HUES64 (cell line): ENCODE measurements around the gene EPHB2.
"Not testable (repeated sequence)": the region's sequence is repeated elsewhere in the genome, so short reads cannot be mapped to it uniquely, and the experiment has no call there.

Experiments
- H3K27ac ChIP-seq: 2 replicates; pipeline ENCODE4 v1.7.0; 2013; ENCODE audit warnings: low read depth, low read length, inconsistent platforms
- H3K27me3 ChIP-seq: 2 replicates; pipeline ENCODE4 v1.6.1; 2013; ENCODE audit warnings: mild to moderate bottlenecking, low read length; ENCODE audit not compliant: insufficient read depth
- H3K36me3 ChIP-seq: 2 replicates; pipeline ENCODE4 v1.6.1; 2013; ENCODE audit warnings: mild to moderate bottlenecking, low read length; ENCODE audit not compliant: insufficient read depth
- H3K4me1 ChIP-seq: 2 replicates; pipeline ENCODE4 v1.6.1; 2013; ENCODE audit warnings: mild to moderate bottlenecking, low read length, moderate library complexity; ENCODE audit not compliant: insufficient read depth
- H3K4me3 ChIP-seq: 2 replicates; pipeline ENCODE4 v1.5.1; 2013; ENCODE audit warnings: mild to moderate bottlenecking, low read length, moderate library complexity
- H3K9ac ChIP-seq: 2 replicates; pipeline ENCODE4 v1.6.1; 2013; ENCODE audit warnings: mild to moderate bottlenecking, low read depth, low read length
- H3K9me3 ChIP-seq: 2 replicates; pipeline ENCODE4 v1.6.1; 2013; ENCODE audit warnings: low read depth, low read length; ENCODE audit not compliant: insufficient read depth
- WGBS: fragments of 150-250, 120-280 bp; methylation state at CpG from one replicate; pipeline ENCODE4 v1.1.7; 2013; ENCODE audit warnings: missing lambda C conversion rate; 5-methylcytosine and 5-hydroxymethylcytosine counted together

The EPHB2 gene

GRCh38 chr1:22676151-22676550, 34.5 kb upstream of the EPHB2 start:
- H3K36me3 ChIP-seq, H3K27ac ChIP-seq, H3K9ac ChIP-seq, H3K9me3 ChIP-seq, H3K4me1 ChIP-seq, H3K27me3 ChIP-seq, H3K4me3 ChIP-seq: not testable (repeated sequence)
- WGBS: 93% methylated on average over 15 of the region's 15 CpGs

- Histone ChIP-seq H3K9me3 (no peaks in the 10 kb centered on the region), H3K4me1 (no peaks in the 10 kb centered on the region), H3K27ac (no peak overlapping the region), H3K36me3 (no peaks in the 10 kb centered on the region), H3K9ac (no peak overlapping the region), H3K4me3 (no peak overlapping the region), H3K27me3 (no peaks in the 10 kb centered on the region)
- whole genome bisulfite sequencing: 90% methylated on average over 37 of the region's 37 CpGs
These were observed 33.6 kb upstream of the EPHB2 start for GRCh38 chr1:22676916-22677583.

- Histone ChIP-seq H3K4me1 (no peaks in the 10 kb centered on the region), H3K27ac (no peak overlapping the region), H3K27me3 (no peaks in the 10 kb centered on the region), H3K36me3 (no peaks in the 10 kb centered on the region), H3K9ac (no peak overlapping the region), H3K9me3 (no peaks in the 10 kb centered on the region), H3K4me3 (no peak overlapping the region)
- WGBS: 91% methylated on average over 13 of the region's 13 CpGs
These were observed 32.4 kb upstream of the EPHB2 start for GRCh38 chr1:22677931-22678896.

GRCh38 chr1:22680726-22681125, 29.9 kb upstream of the EPHB2 start:
- H3K36me3 ChIP-seq: no peaks in the 10 kb centered on the region
- H3K4me3 ChIP-seq: no peak overlapping the region
- WGBS: 88% methylated on average over 9 of the region's 9 CpGs
- H3K9me3 ChIP-seq: no peaks in the 10 kb centered on the region
- peaks cover 3% of the 10 kb centered on the region; the same call in 1 of the 2 replicates for H3K4me1 ChIP-seq
- no peak overlapping the region for H3K27ac ChIP-seq
- H3K27me3 ChIP-seq: no peaks in the 10 kb centered on the region; the same call in 1 of the 2 replicates
- H3K9ac ChIP-seq: no peak overlapping the region

GRCh38 chr1:22681556-22682276, 28.9 kb upstream of the EPHB2 start:
- no peaks in the 10 kb centered on the region; the same call in 1 of the 2 replicates for H3K27me3 ChIP-seq
- H3K9ac ChIP-seq: no peak overlapping the region
- 91% methylated on average over 15 of the region's 15 CpGs for WGBS
- H3K27ac ChIP-seq: no peak overlapping the region
- peaks cover 5% of the 10 kb centered on the region; the same call in 1 of the 2 replicates for H3K4me1 ChIP-seq
- H3K9me3 ChIP-seq: no peaks in the 10 kb centered on the region
- no peak overlapping the region for H3K4me3 ChIP-seq
- H3K36me3 ChIP-seq: no peaks in the 10 kb centered on the region

- Histone ChIP-seq H3K36me3 (no peaks in the 10 kb centered on the region), H3K27me3 (no peaks in the 10 kb centered on the region; the same call in 1 of the 2 replicates), H3K27ac (no peak overlapping the region), H3K4me3 (no peak overlapping the region), H3K9me3 (no peaks in the 10 kb centered on the region), H3K9ac (no peak overlapping the region), H3K4me1 (peaks cover 5% of the 10 kb centered on the region; the same call in 1 of the 2 replicates)
- WGBS: 92% methylated on average over 1 of the region's 1 CpG
These were observed 27.1 kb upstream of the EPHB2 start for GRCh38 chr1:22683547-22683946.

- Histone ChIP-seq H3K27ac (no peak overlapping the region), H3K9ac (no peak overlapping the region), H3K4me3 (no peak overlapping the region), H3K4me1 (peaks cover 5% of the 10 kb centered on the region; the same call in 1 of the 2 replicates), H3K9me3 (no peaks in the 10 kb centered on the region), H3K36me3 (no peaks in the 10 kb centered on the region), H3K27me3 (no peaks in the 10 kb centered on the region; the same call in 1 of the 2 replicates)
- WGBS: 65% methylated on average over 10 of the region's 10 CpGs
These were observed 25.0 kb upstream of the EPHB2 start for GRCh38 chr1:22685591-22686059.

GRCh38 chr1:22687191-22687590, 23.4 kb upstream of the EPHB2 start:
- Histone ChIP-seq H3K9me3 (no peaks in the 10 kb centered on the region), H3K27me3 (no peaks in the 10 kb centered on the region; the same call in 1 of the 2 replicates), H3K4me1 (peaks cover 5% of the 10 kb centered on the region; the same call in 1 of the 2 replicates), H3K36me3 (no peaks in the 10 kb centered on the region), H3K4me3 (no peak overlapping the region), H3K9ac (no peak overlapping the region), H3K27ac (no peak overlapping the region)
- 93% methylated on average over 2 of the region's 2 CpGs for WGBS

GRCh38 chr1:22688466-22688865, 22.2 kb upstream of the EPHB2 start:
- Histone ChIP-seq H3K4me1 (peaks cover 5% of the 10 kb centered on the region; the same call in 1 of the 2 replicates), H3K4me3 (no peak overlapping the region), H3K27ac (no peak overlapping the region), H3K9ac (no peak overlapping the region), H3K27me3 (no peaks in the 10 kb centered on the region; the same call in 1 of the 2 replicates), H3K36me3 (no peaks in the 10 kb centered on the region), H3K9me3 (no peaks in the 10 kb centered on the region)

GRCh38 chr1:22689505-22689904, 21.1 kb upstream of the EPHB2 start:
- Histone ChIP-seq H3K9me3 (no peaks in the 10 kb centered on the region), H3K4me3 (no peak overlapping the region), H3K27ac (no peak overlapping the region), H3K36me3 (no peaks in the 10 kb centered on the region), H3K27me3 (no peaks in the 10 kb centered on the region; the same call in 1 of the 2 replicates), H3K4me1 (peaks cover 5% of the 10 kb centered on the region; the same call in 1 of the 2 replicates), H3K9ac (no peak overlapping the region)
- WGBS: 68% methylated on average over 11 of the region's 11 CpGs
